GM23338 (cell line): ENCODE measurements around the gene MPHOSPH9. TPM values are rescaled to one million over a fixed set of nuclear protein-coding genes. Genes with fewer than 3 reads are reported as not detected.

Experiments
- ATAC-seq: fragments of 200-7000 bp; cut with Tn5 transposase; 3 replicates; pipeline ENCODE4 v1.9.1; 2020
- DNase-seq: peaks from one replicate; pipeline ENCODE4 v3.0.0-alpha.2; 2015; ENCODE audit warnings: low spot score
- H2AFZ ChIP-seq: fragments of 200-600 bp; sonication (generic); 2 replicates; pipeline ENCODE4 v1.8.0; 2016; ENCODE audit warnings: antibody characterized with exemption, mild to moderate bottlenecking, moderate library complexity
- H3F3A ChIP-seq: fragments of 200-600 bp; sonication (generic); replicated peaks from 2 replicates; pipeline ENCODE4 v1.8.0; 2017; ENCODE audit warnings: antibody characterized with exemption, mixed run types, low read depth
- H3K27ac ChIP-seq: fragments of 200-600 bp; sonication (generic); 2 replicates; pipeline ENCODE4 v1.6.1; 2016; ENCODE audit warnings: low read depth
- H3K27me3 ChIP-seq: fragments of 200-600 bp; sonication (generic); 2 replicates; pipeline ENCODE4 v1.8.0; 2016; ENCODE audit warnings: mild to moderate bottlenecking, mixed run types, moderate library complexity; ENCODE audit not compliant: insufficient read depth
- H3K36me3 ChIP-seq: fragments of 200-600 bp; sonication (generic); 2 replicates; pipeline ENCODE4 v1.8.0; 2016; ENCODE audit warnings: mild to moderate bottlenecking; ENCODE audit not compliant: insufficient read depth
- H3K4me1 ChIP-seq: fragments of 200-600 bp; sonication (generic); 2 replicates; pipeline ENCODE4 v1.8.0; 2016; ENCODE audit warnings: mild to moderate bottlenecking, moderate library complexity; ENCODE audit not compliant: insufficient read depth
- H3K4me2 ChIP-seq: fragments of 200-600 bp; sonication (generic); 2 replicates; pipeline ENCODE4 v1.7.1; 2017; ENCODE audit warnings: mixed run types
- H3K4me3 ChIP-seq: fragments of 200-600 bp; sonication (generic); 2 replicates; pipeline ENCODE4 v1.6.1; 2016; ENCODE audit warnings: mixed run types
- H3K79me2 ChIP-seq: fragments of 200-600 bp; sonication (generic); replicated peaks from 2 replicates; pipeline ENCODE4 v1.8.0; 2017; ENCODE audit warnings: mild to moderate bottlenecking; ENCODE audit not compliant: insufficient read depth
- H3K9me2 ChIP-seq: fragments of 200-600 bp; sonication (generic); 2 replicates; pipeline ENCODE4 v1.8.0; 2017; ENCODE audit not compliant: insufficient read depth
- H4K20me1 ChIP-seq: fragments of 200-600 bp; sonication (generic); replicated peaks from 2 replicates; pipeline ENCODE4 v1.8.0; 2017; ENCODE audit warnings: mild to moderate bottlenecking; ENCODE audit not compliant: insufficient read depth
- H3K27ac Mint-ChIP-seq: 2 replicates; pipeline ENCODE4 v1.8.0; 2020; ENCODE audit warnings: inconsistent platforms, mild to moderate bottlenecking, moderate library complexity, mixed read lengths
- H3K27me3 Mint-ChIP-seq: 3 replicates; pipeline ENCODE4 v1.8.0; 2022; ENCODE audit warnings: low read depth, mild to moderate bottlenecking, moderate library complexity, mixed read lengths, inconsistent platforms; ENCODE audit not compliant: insufficient read depth, poor library complexity
- H3K36me3 Mint-ChIP-seq: 3 replicates; pipeline ENCODE4 v1.8.0; 2021; ENCODE audit warnings: low read depth, mild to moderate bottlenecking, inconsistent platforms, moderate library complexity, mixed read lengths
- H3K4me1 Mint-ChIP-seq: 3 replicates; pipeline ENCODE4 v1.8.0; 2020; ENCODE audit warnings: mild to moderate bottlenecking, inconsistent platforms, mixed read lengths
- H3K4me3 Mint-ChIP-seq: 3 replicates; pipeline ENCODE4 v1.8.0; 2021; ENCODE audit warnings: moderate library complexity, mild to moderate bottlenecking, inconsistent platforms, mixed read lengths
- H3K9me3 Mint-ChIP-seq: 3 replicates; pipeline ENCODE4 v1.8.0; 2020; ENCODE audit warnings: moderate library complexity, mild to moderate bottlenecking, inconsistent platforms, mixed read lengths
- CREB1 ChIP-seq: fragments of 250-450 bp; sonication (Bioruptor Pico); IDR thresholded peaks from 2 replicates; pipeline ENCODE4 v1.5.0; 2020; ENCODE audit warnings: low read depth, mild to moderate bottlenecking, moderate library complexity
- EZH2 ChIP-seq: fragments of 200-600 bp; sonication (generic); IDR thresholded peaks from one replicate; pipeline ENCODE4 v1.8.0; 2017; ENCODE audit warnings: antibody characterized with exemption, mild to moderate bottlenecking, low read depth; ENCODE audit not compliant: unreplicated experiment
- EZH2phosphoT487 ChIP-seq: fragments of 200-600 bp; sonication (generic); IDR thresholded peaks from one replicate; pipeline ENCODE4 v1.8.1; 2018; ENCODE audit warnings: antibody characterized with exemption; ENCODE audit not compliant: unreplicated experiment
- NANOG ChIP-seq: IDR thresholded peaks from 2 replicates; pipeline ENCODE4 v1.6.1; 2016; ENCODE audit warnings: antibody characterized with exemption, borderline replicate concordance
- POLR2AphosphoS5 ChIP-seq: IDR thresholded peaks from 2 replicates; pipeline ENCODE4 v1.6.1; 2016; ENCODE audit warnings: antibody characterized with exemption, low read depth
- STAT1 ChIP-seq: IDR thresholded peaks from one replicate; pipeline ENCODE4 v1.6.1; 2016; ENCODE audit warnings: antibody characterized with exemption; ENCODE audit not compliant: unreplicated experiment
- ZNF331 ChIP-seq: fragments of 250-450 bp; sonication (Bioruptor Pico); IDR thresholded peaks from 2 replicates; pipeline ENCODE4 v1.5.0; 2020; ENCODE audit warnings: low read depth, mild to moderate bottlenecking, moderate library complexity
- polyA plus RNA-seq: library from polyadenylated mRNA; unstranded; fragments of >200 nt; fragmentation: Nextera tagmentation; extraction: Ambion mirVana; gene quantifications from 2 replicates; pipeline ENCODE4 v1.2.1, GENCODE V29; 2016
- total RNA-seq: library from RNA; depleted of rRNA; stranded (reverse); fragments of >200 nt; shearing (Covaris generic); gene quantifications from 2 replicates; pipeline ENCODE4 v1.2.3, GENCODE V29; 2014
- TF ChIP-seq, protein P1 (sequence below), 2 experiments: fragments of 200-600 bp in 1 of 2; sonication (generic) in 1 of 2; conservative IDR thresholded peaks; 2 replicates each; pipeline versions ENCODE4 v1.5.1 to v1.6.1; 2016 to 2017; ENCODE audit warnings: antibody characterized with exemption in 2 of 2, low read depth in 2 of 2, mild to moderate bottlenecking in 2 of 2, moderate library complexity in 1 of 2
- TF ChIP-seq, protein P2 (sequence below): IDR thresholded peaks from 2 replicates; pipeline ENCODE4 v1.6.1; 2016; ENCODE audit warnings: antibody characterized with exemption
- TF ChIP-seq, protein P3 (sequence below): fragments of 250-450 bp; sonication (Bioruptor Pico); IDR thresholded peaks from 2 replicates; pipeline ENCODE4 v1.5.0; 2020; ENCODE audit warnings: mild to moderate bottlenecking, moderate library complexity
- TF ChIP-seq, protein P4 (sequence below): IDR thresholded peaks from one replicate; pipeline ENCODE4 v1.6.1; 2018; ENCODE audit warnings: antibody characterized with exemption; ENCODE audit not compliant: unreplicated experiment

MPHOSPH9 gene
- total and polyA plus RNA-seq, 2 experiments from 2014 or later, result 30.5 to 77.9 TPM

DNA sequence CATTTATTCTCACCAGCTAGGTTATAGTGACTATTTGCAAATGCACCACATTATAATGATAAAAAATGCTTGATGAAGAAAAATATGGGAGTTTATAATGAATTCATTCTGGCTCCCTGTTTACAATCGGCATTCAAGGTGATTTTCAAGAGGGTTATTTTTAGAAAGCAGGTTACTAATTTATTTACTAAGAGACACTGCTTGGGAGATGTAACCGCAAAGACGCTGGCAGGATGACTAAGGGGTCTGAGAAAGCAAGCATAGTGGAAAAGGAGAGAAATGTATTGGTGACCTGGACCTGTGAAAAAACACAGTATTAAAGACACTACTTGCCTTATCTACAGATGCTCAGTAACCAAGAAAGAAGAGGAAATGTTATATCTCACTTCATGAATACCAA is 68.7 kb downstream of the MPHOSPH9 start (continued):
- TF ChIP-seq, protein P1, sequence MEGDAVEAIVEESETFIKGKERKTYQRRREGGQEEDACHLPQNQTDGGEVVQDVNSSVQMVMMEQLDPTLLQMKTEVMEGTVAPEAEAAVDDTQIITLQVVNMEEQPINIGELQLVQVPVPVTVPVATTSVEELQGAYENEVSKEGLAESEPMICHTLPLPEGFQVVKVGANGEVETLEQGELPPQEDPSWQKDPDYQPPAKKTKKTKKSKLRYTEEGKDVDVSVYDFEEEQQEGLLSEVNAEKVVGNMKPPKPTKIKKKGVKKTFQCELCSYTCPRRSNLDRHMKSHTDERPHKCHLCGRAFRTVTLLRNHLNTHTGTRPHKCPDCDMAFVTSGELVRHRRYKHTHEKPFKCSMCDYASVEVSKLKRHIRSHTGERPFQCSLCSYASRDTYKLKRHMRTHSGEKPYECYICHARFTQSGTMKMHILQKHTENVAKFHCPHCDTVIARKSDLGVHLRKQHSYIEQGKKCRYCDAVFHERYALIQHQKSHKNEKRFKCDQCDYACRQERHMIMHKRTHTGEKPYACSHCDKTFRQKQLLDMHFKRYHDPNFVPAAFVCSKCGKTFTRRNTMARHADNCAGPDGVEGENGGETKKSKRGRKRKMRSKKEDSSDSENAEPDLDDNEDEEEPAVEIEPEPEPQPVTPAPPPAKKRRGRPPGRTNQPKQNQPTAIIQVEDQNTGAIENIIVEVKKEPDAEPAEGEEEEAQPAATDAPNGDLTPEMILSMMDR (conservative IDR thresholded peaks at IDR 0.05; ENCODE audit: low read depth in 2 of 2), result no peak
- TF ChIP-seq EZH2 (no peak), ZNF331 (CRISPR knock-in tag) (no peak), CREB1 (CRISPR knock-in tag) (no peak), NANOG (no peak)
- TF ChIP-seq, protein P2, sequence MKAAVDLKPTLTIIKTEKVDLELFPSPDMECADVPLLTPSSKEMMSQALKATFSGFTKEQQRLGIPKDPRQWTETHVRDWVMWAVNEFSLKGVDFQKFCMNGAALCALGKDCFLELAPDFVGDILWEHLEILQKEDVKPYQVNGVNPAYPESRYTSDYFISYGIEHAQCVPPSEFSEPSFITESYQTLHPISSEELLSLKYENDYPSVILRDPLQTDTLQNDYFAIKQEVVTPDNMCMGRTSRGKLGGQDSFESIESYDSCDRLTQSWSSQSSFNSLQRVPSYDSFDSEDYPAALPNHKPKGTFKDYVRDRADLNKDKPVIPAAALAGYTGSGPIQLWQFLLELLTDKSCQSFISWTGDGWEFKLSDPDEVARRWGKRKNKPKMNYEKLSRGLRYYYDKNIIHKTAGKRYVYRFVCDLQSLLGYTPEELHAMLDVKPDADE, result no peak

DNA sequence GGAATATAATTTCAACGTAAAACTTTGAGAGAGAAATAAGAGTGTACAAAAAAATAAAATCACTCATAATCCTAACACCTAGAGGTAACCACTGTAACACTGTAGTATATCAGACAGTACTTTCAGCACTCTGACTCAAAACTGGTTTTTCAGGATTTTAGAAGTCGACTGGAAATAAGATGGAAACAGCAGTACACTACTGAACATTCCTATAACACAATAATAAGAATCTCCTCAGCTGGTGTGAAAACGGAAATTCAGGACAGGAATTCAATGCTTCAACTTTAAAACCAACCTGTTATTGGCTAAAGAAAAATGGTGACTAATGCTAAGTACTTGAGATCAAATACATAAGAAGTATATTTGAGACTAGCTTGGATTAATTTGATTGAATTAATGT is 69.7 kb downstream of the MPHOSPH9 start:
- Histone ChIP-seq H3K27ac (no peak overlapping the region), H3K9me2 (no peaks in the 10 kb centered on the region), H3F3A (no peaks in the 10 kb centered on the region; the same call in 1 of the 2 replicates), H3K4me3 (no peak overlapping the region), H4K20me1 (no peaks in the 10 kb centered on the region), H3K36me3 (peaks cover 10% of the 10 kb centered on the region; the same call in 1 of the 2 replicates), H3K79me2 (no peaks in the 10 kb centered on the region), H3K4me1 (no peaks in the 10 kb centered on the region), H2AFZ (no peak overlapping the region), H3K27me3 (no peaks in the 10 kb centered on the region), H3K4me2 (no peak overlapping the region)
- Mint-ChIP-seq H3K36me3 (peaks cover 35% of the 10 kb centered on the region), H3K27me3 (no peaks in the 10 kb centered on the region), H3K9me3 (no peaks in the 10 kb centered on the region), H3K4me1 (peaks cover 5% of the 10 kb centered on the region), H3K4me3 (no peak overlapping the region), H3K27ac (no peak overlapping the region)
- no peak for DNase-seq
- no peak for ATAC-seq
- TF ChIP-seq CREB1 (CRISPR knock-in tag) (no peak), POLR2AphosphoS5 (no peak), NANOG (no peak), EZH2phosphoT487 (no peak), ZNF331 (CRISPR knock-in tag) (no peak), EZH2 (no peak), STAT1 (no peak)
- TF ChIP-seq, protein P3, sequence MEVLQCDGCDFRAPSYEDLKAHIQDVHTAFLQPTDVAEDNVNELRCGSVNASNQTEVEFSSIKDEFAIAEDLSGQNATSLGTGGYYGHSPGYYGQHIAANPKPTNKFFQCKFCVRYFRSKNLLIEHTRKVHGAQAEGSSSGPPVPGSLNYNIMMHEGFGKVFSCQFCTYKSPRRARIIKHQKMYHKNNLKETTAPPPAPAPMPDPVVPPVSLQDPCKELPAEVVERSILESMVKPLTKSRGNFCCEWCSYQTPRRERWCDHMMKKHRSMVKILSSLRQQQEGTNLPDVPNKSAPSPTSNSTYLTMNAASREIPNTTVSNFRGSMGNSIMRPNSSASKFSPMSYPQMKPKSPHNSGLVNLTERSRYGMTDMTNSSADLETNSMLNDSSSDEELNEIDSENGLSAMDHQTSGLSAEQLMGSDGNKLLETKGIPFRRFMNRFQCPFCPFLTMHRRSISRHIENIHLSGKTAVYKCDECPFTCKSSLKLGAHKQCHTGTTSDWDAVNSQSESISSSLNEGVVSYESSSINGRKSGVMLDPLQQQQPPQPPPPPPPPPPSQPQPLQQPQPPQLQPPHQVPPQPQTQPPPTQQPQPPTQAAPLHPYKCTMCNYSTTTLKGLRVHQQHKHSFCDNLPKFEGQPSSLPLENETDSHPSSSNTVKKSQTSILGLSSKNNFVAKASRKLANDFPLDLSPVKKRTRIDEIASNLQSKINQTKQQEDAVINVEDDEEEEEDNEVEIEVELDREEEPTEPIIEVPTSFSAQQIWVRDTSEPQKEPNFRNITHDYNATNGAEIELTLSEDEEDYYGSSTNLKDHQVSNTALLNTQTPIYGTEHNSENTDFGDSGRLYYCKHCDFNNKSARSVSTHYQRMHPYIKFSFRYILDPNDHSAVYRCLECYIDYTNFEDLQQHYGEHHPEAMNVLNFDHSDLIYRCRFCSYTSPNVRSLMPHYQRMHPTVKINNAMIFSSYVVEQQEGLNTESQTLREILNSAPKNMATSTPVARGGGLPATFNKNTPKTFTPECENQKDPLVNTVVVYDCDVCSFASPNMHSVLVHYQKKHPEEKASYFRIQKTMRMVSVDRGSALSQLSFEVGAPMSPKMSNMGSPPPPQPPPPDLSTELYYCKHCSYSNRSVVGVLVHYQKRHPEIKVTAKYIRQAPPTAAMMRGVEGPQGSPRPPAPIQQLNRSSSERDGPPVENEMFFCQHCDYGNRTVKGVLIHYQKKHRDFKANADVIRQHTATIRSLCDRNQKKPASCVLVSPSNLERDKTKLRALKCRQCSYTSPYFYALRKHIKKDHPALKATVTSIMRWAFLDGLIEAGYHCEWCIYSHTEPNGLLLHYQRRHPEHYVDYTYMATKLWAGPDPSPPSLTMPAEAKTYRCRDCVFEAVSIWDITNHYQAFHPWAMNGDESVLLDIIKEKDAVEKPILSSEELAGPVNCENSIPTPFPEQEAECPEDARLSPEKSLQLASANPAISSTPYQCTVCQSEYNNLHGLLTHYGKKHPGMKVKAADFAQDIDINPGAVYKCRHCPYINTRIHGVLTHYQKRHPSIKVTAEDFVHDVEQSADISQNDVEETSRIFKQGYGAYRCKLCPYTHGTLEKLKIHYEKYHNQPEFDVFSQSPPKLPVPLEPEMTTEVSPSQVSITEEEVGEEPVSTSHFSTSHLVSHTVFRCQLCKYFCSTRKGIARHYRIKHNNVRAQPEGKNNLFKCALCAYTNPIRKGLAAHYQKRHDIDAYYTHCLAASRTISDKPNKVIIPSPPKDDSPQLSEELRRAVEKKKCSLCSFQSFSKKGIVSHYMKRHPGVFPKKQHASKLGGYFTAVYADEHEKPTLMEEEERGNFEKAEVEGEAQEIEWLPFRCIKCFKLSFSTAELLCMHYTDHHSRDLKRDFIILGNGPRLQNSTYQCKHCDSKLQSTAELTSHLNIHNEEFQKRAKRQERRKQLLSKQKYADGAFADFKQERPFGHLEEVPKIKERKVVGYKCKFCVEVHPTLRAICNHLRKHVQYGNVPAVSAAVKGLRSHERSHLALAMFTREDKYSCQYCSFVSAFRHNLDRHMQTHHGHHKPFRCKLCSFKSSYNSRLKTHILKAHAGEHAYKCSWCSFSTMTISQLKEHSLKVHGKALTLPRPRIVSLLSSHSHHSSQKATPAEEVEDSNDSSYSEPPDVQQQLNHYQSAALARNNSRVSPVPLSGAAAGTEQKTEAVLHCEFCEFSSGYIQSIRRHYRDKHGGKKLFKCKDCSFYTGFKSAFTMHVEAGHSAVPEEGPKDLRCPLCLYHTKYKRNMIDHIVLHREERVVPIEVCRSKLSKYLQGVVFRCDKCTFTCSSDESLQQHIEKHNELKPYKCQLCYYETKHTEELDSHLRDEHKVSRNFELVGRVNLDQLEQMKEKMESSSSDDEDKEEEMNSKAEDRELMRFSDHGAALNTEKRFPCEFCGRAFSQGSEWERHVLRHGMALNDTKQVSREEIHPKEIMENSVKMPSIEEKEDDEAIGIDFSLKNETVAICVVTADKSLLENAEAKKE (CRISPR knock-in tag), result no peak
- TF ChIP-seq, protein P4, sequence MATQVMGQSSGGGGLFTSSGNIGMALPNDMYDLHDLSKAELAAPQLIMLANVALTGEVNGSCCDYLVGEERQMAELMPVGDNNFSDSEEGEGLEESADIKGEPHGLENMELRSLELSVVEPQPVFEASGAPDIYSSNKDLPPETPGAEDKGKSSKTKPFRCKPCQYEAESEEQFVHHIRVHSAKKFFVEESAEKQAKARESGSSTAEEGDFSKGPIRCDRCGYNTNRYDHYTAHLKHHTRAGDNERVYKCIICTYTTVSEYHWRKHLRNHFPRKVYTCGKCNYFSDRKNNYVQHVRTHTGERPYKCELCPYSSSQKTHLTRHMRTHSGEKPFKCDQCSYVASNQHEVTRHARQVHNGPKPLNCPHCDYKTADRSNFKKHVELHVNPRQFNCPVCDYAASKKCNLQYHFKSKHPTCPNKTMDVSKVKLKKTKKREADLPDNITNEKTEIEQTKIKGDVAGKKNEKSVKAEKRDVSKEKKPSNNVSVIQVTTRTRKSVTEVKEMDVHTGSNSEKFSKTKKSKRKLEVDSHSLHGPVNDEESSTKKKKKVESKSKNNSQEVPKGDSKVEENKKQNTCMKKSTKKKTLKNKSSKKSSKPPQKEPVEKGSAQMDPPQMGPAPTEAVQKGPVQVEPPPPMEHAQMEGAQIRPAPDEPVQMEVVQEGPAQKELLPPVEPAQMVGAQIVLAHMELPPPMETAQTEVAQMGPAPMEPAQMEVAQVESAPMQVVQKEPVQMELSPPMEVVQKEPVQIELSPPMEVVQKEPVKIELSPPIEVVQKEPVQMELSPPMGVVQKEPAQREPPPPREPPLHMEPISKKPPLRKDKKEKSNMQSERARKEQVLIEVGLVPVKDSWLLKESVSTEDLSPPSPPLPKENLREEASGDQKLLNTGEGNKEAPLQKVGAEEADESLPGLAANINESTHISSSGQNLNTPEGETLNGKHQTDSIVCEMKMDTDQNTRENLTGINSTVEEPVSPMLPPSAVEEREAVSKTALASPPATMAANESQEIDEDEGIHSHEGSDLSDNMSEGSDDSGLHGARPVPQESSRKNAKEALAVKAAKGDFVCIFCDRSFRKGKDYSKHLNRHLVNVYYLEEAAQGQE, result no peak
- TF ChIP-seq, protein P2, result no peak
